SK-N-SH (cell line): ENCODE results near the gene ATE1. TPM values are rescaled to one million over a fixed set of nuclear protein-coding genes. Genes with fewer than 3 reads are reported as not detected.

Source experiments
- CTCF ChIA-PET: fragments of 300-600, 350-600 bp; formaldehyde crosslinking; extraction: SDS; loops from one replicate; lab custom pipeline; 2021; lab: Yijun Ruan, JAX
- POLR2A ChIA-PET: fragments of 350-600 bp; sonication (Branson Sonifier 250); formaldehyde crosslinking; extraction: SDS; loops from one replicate; lab custom pipeline; 2020; ENCODE audit warnings: antibody characterized with exemption, inconsistent platforms; lab: Yijun Ruan, JAX
- DNase-seq: peaks from one replicate; pipeline ENCODE4 v3.0.0; 2012
- H2AFZ ChIP-seq: fragments of 200-600 bp; sonication (generic); 2 replicates; pipeline ENCODE4 v1.8.1; 2016; ENCODE audit warnings: antibody characterized with exemption, mild to moderate bottlenecking, low read depth
- H3F3A ChIP-seq: fragments of 200-600 bp; sonication (generic); replicated peaks from 2 replicates; pipeline ENCODE3; 2016; ENCODE audit warnings: antibody characterized with exemption, mild to moderate bottlenecking; ENCODE audit not compliant: insufficient read depth
- H3K27ac ChIP-seq, 2 experiments: fragments of 200-500 bp in 1 of 2; fragments of 200-600 bp in 1 of 2; sonication (Bioruptor generic) in 1 of 2; sonication (generic), shearing (Covaris generic) in 1 of 2; 2 replicates each; pipeline versions ENCODE4 v1.5.1 to v1.6.1; 2014 to 2016; ENCODE audit warnings: low read depth in 2 of 2, inconsistent platforms in 1 of 2, low read length in 1 of 2, mild to moderate bottlenecking in 1 of 2, mixed read lengths in 1 of 2
- H3K27me3 ChIP-seq: fragments of 200-600 bp; sonication (generic), shearing (Covaris generic); 2 replicates; pipeline ENCODE4 v1.6.1; 2016; ENCODE audit warnings: mixed run types; ENCODE audit not compliant: insufficient read depth
- H3K36me3 ChIP-seq, 2 experiments: fragments of 200-500 bp in 1 of 2; fragments of 200-600 bp in 1 of 2; sonication (Bioruptor generic) in 1 of 2; sonication (generic) in 1 of 2; replicated peaks in 1 of 2; 2 replicates each; pipeline versions ENCODE3 to v1.5.1; 2014 to 2016; ENCODE audit warnings: low read length in 1 of 2, mild to moderate bottlenecking in 1 of 2; ENCODE audit not compliant: insufficient read depth in 2 of 2, control insufficient read depth in 1 of 2
- H3K4me1 ChIP-seq, 2 experiments: fragments of 200-500 bp in 1 of 2; fragments of 200-600 bp in 1 of 2; sonication (Bioruptor generic) in 1 of 2; sonication (generic), shearing (Covaris generic) in 1 of 2; 2 replicates each; pipeline versions ENCODE4 v1.5.1 to v1.6.1; 2014 to 2016; ENCODE audit warnings: low read depth in 1 of 2, low read length in 1 of 2, mixed run types in 1 of 2; ENCODE audit not compliant: insufficient read depth in 2 of 2, control insufficient read depth in 1 of 2
- H3K4me2 ChIP-seq: fragments of 200-600 bp; sonication (generic), shearing (Covaris generic); 2 replicates; pipeline ENCODE4 v1.6.1; 2017; ENCODE audit warnings: mixed run types
- H3K4me3 ChIP-seq, 2 experiments: fragments of 200-500 bp in 1 of 2; fragments of 200-600 bp in 1 of 2; sonication (Bioruptor generic) in 1 of 2; sonication (generic), shearing (Covaris generic) in 1 of 2; 2 replicates each; pipeline versions ENCODE4 v1.5.1 to v1.8.1; 2014 to 2016; ENCODE audit warnings: low read depth in 2 of 2, inconsistent platforms in 1 of 2, low read length in 1 of 2, mild to moderate bottlenecking in 1 of 2, mixed read lengths in 1 of 2, moderate library complexity in 1 of 2
- H3K79me2 ChIP-seq: fragments of 200-600 bp; sonication (generic); 2 replicates; pipeline ENCODE4 v1.8.1; 2017; ENCODE audit warnings: mild to moderate bottlenecking; ENCODE audit not compliant: insufficient read depth
- H3K9ac ChIP-seq: fragments of 200-600 bp; sonication (generic); 2 replicates; pipeline ENCODE4 v1.6.1; 2017; ENCODE audit warnings: mixed run types
- H3K9me2 ChIP-seq: fragments of 200-600 bp; sonication (generic); 2 replicates; pipeline ENCODE4 v1.6.1; 2017; ENCODE audit warnings: mixed run types
- H3K9me3 ChIP-seq: fragments of 200-600 bp; sonication (generic); 2 replicates; pipeline ENCODE4 v1.6.1; 2017; ENCODE audit warnings: mixed run types, mild to moderate bottlenecking, moderate library complexity
- H4K20me1 ChIP-seq: fragments of 200-600 bp; sonication (generic); 2 replicates; pipeline ENCODE4 v1.6.1; 2017; ENCODE audit warnings: mild to moderate bottlenecking, mixed run types; ENCODE audit not compliant: insufficient read depth
- ELF1 ChIP-seq: IDR thresholded peaks from 2 replicates; pipeline ENCODE4 v1.4.0; 2012
- FOXJ3 ChIP-seq: sonication (generic); formaldehyde crosslinking; IDR thresholded peaks from 2 replicates; pipeline ENCODE4 v1.5.1; 2020; ENCODE audit warnings: mild to moderate bottlenecking, missing genetic modification reagents
- GABPA ChIP-seq: IDR thresholded peaks from 2 replicates; pipeline ENCODE4 v1.4.0; 2012; ENCODE audit warnings: low read depth, mild to moderate bottlenecking
- JUND ChIP-seq: IDR thresholded peaks from 2 replicates; pipeline ENCODE4 v1.4.0; 2012
- MXI1 ChIP-seq: IDR thresholded peaks from 2 replicates; pipeline ENCODE4 v1.6.1; 2012; ENCODE audit warnings: mild to moderate bottlenecking, low read depth, low read length, improper control_type of control experiment
- NRF1 ChIP-seq: IDR thresholded peaks from 2 replicates; pipeline ENCODE4 v1.6.1; 2012; ENCODE audit warnings: low read depth, mild to moderate bottlenecking, low read length
- PBX3 ChIP-seq: IDR thresholded peaks from 2 replicates; pipeline ENCODE4; 2012
- POLR2AphosphoS5 ChIP-seq: IDR thresholded peaks from 2 replicates; pipeline ENCODE4 v1.6.1; 2012; ENCODE audit warnings: low read depth, low read length
- RAD21 ChIP-seq: IDR thresholded peaks from 2 replicates; pipeline ENCODE4 v1.6.1; 2012; ENCODE audit warnings: mild to moderate bottlenecking, low read length
- RCOR1 ChIP-seq: fragments of 150-350 bp; IDR thresholded peaks from 2 replicates; pipeline ENCODE4 v1.6.1; 2017; ENCODE audit warnings: antibody characterized with exemption, low read length
- RFX5 ChIP-seq: IDR thresholded peaks from 2 replicates; pipeline ENCODE4 v1.6.1; 2012; ENCODE audit warnings: mild to moderate bottlenecking, improper control_type of control experiment, low read length
- SIN3A ChIP-seq: IDR thresholded peaks from 2 replicates; pipeline ENCODE4 v1.6.1; 2012; ENCODE audit warnings: low read depth, mild to moderate bottlenecking, low read length, moderate library complexity, borderline replicate concordance
- TAF1 ChIP-seq: IDR thresholded peaks from 2 replicates; pipeline ENCODE4 v1.6.1; 2012; ENCODE audit warnings: low read depth, mild to moderate bottlenecking, low read length, moderate library complexity, borderline replicate concordance
- YY1 ChIP-seq: IDR thresholded peaks from 2 replicates; pipeline ENCODE4 v1.4.0; 2012; ENCODE audit warnings: low read depth, mild to moderate bottlenecking
- whole genome bisulfite sequencing: methylation state at CpG from one replicate; pipeline ENCODE4 v1.1.6; 2017; ENCODE audit warnings: low lambda C conversion rate; 5-methylcytosine and 5-hydroxymethylcytosine counted together
- polyA plus RNA-seq, 3 experiments: library from polyadenylated mRNA; depleted of rRNA; stranded (reverse); fragments of >200 nt; gene quantifications; 2 replicates each; pipeline ENCODE4 v1.2.3, GENCODE V29; 2012

Gene ATE1
- polyA plus RNA-seq, 1 of the 3 experiments (the other 2 are of a cell fraction), result 6.3 TPM

- no peak for DNase-seq
- Histone ChIP-seq H3K4me3 (no peak overlapping the region), H3K9ac (no peak overlapping the region), H3F3A (peaks cover 4% of the 10 kb centered on the region), H3K9me3 (no peaks in the 10 kb centered on the region), H2AFZ (peak overlapping the region; percentile 57; the same call in 1 of the 2 replicates), H3K27me3 (no peaks in the 10 kb centered on the region), H3K4me1 (peaks cover 0 to 19% of the 10 kb centered on the region in 2 experiments; a peak in 2 of 4 replicates), H4K20me1 (no peaks in the 10 kb centered on the region), H3K36me3 (no peaks in the 10 kb centered on the region), H3K27ac (peak overlapping the region; percentile 30 to 90; a peak in 3 of 4 replicates), H3K79me2 (no peaks in the 10 kb centered on the region), H3K4me2 (no peak overlapping the region; the same call in 1 of the 2 replicates), H3K9me2 (no peaks in the 10 kb centered on the region)
- POLR2A ChIA-PET, result no interaction called here
- CTCF ChIA-PET, result interaction anchor here (0.8 to 2.6 kb wide), 7 partner anchors 12 to 1104 kb away, joined by 3 to 13 read pairs (median 3); no protein-coding TSS in a partner anchor
- 52% methylated on average over 9 of the region's 9 CpGs for WGBS
- TF ChIP-seq SIN3A (no peak), RAD21 (no peak)
Observed at GRCh38 chr10:121709675-121710073, 218.2 kb downstream of the ATE1 start.

- H3K27me3 ChIP-seq, result no peaks in the 10 kb centered on the region
- ChIA-PET POLR2A (no interaction called here), CTCF (interaction anchor here (0.7 to 2.6 kb wide), 6 partner anchors 11 to 766 kb away, joined by 3 to 13 read pairs (median 3); no protein-coding TSS in a partner anchor)
- no peaks in the 10 kb centered on the region for H3K79me2 ChIP-seq
- H3K4me1 ChIP-seq, result peaks cover 0 to 19% of the 10 kb centered on the region in 2 experiments; a peak in 2 of 4 replicates
- 76% methylated on average over 15 of the region's 15 CpGs for WGBS
- no peak overlapping the region for H3K4me3 ChIP-seq
- H3K9me2 ChIP-seq, result no peaks in the 10 kb centered on the region
- H3K4me2 ChIP-seq, result no peak overlapping the region; the same call in 1 of the 2 replicates
- H3K9ac ChIP-seq, result no peak overlapping the region
- DNase-seq, result no peak
- peaks cover 4% of the 10 kb centered on the region for H3F3A ChIP-seq
- peak overlapping the region; percentile 30 to 90; a peak in 2 of 4 replicates for H3K27ac ChIP-seq
- no peaks in the 10 kb centered on the region for H4K20me1 ChIP-seq
- no peaks in the 10 kb centered on the region for H3K9me3 ChIP-seq
- no peak overlapping the region for H2AFZ ChIP-seq
- H3K36me3 ChIP-seq, result no peaks in the 10 kb centered on the region
- TF ChIP-seq JUND (no peak), RCOR1 (no peak), MXI1 (no peak), YY1 (no peak), GABPA (no peak), POLR2AphosphoS5 (no peak), ELF1 (no peak), RFX5 (no peak), FOXJ3 (no peak), NRF1 (no peak), PBX3 (no peak), TAF1 (no peak)
Observed at GRCh38 chr10:121708728-121709674, 218.8 kb downstream of the ATE1 start.
